KOPT-K1 (cell line): Measurements from ENCODE around the gene GRID1.

Experiments used
- H3K27ac ChIP-seq: fragments of 200-600 bp; sonication (generic); 2 replicates; pipeline ENCODE4 v1.5.1; 2016; ENCODE audit warnings: antibody characterized with exemption, mild to moderate bottlenecking, low read depth, low read length; ENCODE audit not compliant: poor library complexity, severe bottlenecking
- H3K36me3 ChIP-seq: fragments of 200-600 bp; sonication (generic); 2 replicates; pipeline ENCODE4 v1.5.1; 2017; ENCODE audit warnings: antibody characterized with exemption, mild to moderate bottlenecking, low read length, moderate library complexity; ENCODE audit not compliant: insufficient read depth
- H3K9me3 ChIP-seq: fragments of 200-600 bp; sonication (generic); 2 replicates; pipeline ENCODE4 v1.5.1; 2017; ENCODE audit warnings: antibody characterized with exemption, low read length, mild to moderate bottlenecking; ENCODE audit not compliant: insufficient read depth, poor library complexity, severe bottlenecking

Gene GRID1

GRCh38 chr10:86141896-86142295 lies 224.7 kb downstream of the GRID1 start:
- H3K27ac ChIP-seq, result no peak overlapping the region
- no peaks in the 10 kb centered on the region for H3K9me3 ChIP-seq
- no peaks in the 10 kb centered on the region for H3K36me3 ChIP-seq

- Histone ChIP-seq H3K36me3 (no peaks in the 10 kb centered on the region), H3K9me3 (no peaks in the 10 kb centered on the region), H3K27ac (no peak overlapping the region)
Measured at GRCh38 chr10:86139066-86139657, 227.4 kb downstream of the GRID1 start.

GRCh38 chr10:86138551-86139065 lies 228.0 kb downstream of the GRID1 start:
- H3K9me3 ChIP-seq, result no peaks in the 10 kb centered on the region
- H3K27ac ChIP-seq, result no peak overlapping the region
- H3K36me3 ChIP-seq, result no peaks in the 10 kb centered on the region

- Histone ChIP-seq H3K27ac (no peak overlapping the region), H3K36me3 (no peaks in the 10 kb centered on the region)
Measured at GRCh38 chr10:86137561-86137960, 229.0 kb downstream of the GRID1 start.

GRCh38 chr10:86136934-86137333 lies 229.7 kb downstream of the GRID1 start:
- Histone ChIP-seq H3K36me3 (no peaks in the 10 kb centered on the region), H3K27ac (no peak overlapping the region), H3K9me3 (no peaks in the 10 kb centered on the region)

More at GRCh38 chr10:86137561-86137960, 229.0 kb downstream of the GRID1 start:
- H3K9me3 ChIP-seq, result no peaks in the 10 kb centered on the region

GRCh38 chr10:86135191-86135590 lies 231.4 kb downstream of the GRID1 start:
- Histone ChIP-seq H3K9me3 (no peaks in the 10 kb centered on the region), H3K27ac (no peak overlapping the region), H3K36me3 (no peaks in the 10 kb centered on the region)

- H3K9me3 ChIP-seq, result no peaks in the 10 kb centered on the region
- no peak overlapping the region for H3K27ac ChIP-seq
- H3K36me3 ChIP-seq, result no peaks in the 10 kb centered on the region
Measured at GRCh38 chr10:86130737-86131475, 235.7 kb downstream of the GRID1 start.

GRCh38 chr10:86130041-86130440 lies 236.6 kb downstream of the GRID1 start:
- no peaks in the 10 kb centered on the region for H3K36me3 ChIP-seq
- H3K27ac ChIP-seq, result no peak overlapping the region
- no peaks in the 10 kb centered on the region for H3K9me3 ChIP-seq

GRCh38 chr10:86128360-86128759 lies 238.2 kb downstream of the GRID1 start:
- no peak overlapping the region for H3K27ac ChIP-seq
- no peaks in the 10 kb centered on the region for H3K36me3 ChIP-seq
- H3K9me3 ChIP-seq, result no peaks in the 10 kb centered on the region

GRCh38 chr10:86127274-86127819 lies 239.2 kb downstream of the GRID1 start:
- no peaks in the 10 kb centered on the region for H3K36me3 ChIP-seq
- no peaks in the 10 kb centered on the region for H3K9me3 ChIP-seq
- H3K27ac ChIP-seq, result no peak overlapping the region

- Histone ChIP-seq H3K27ac (no peak overlapping the region), H3K9me3 (no peaks in the 10 kb centered on the region), H3K36me3 (no peaks in the 10 kb centered on the region)
Measured at GRCh38 chr10:86124734-86125133, 241.9 kb downstream of the GRID1 start.

GRCh38 chr10:86123715-86124114 lies 242.9 kb downstream of the GRID1 start:
- Histone ChIP-seq H3K27ac (no peak overlapping the region), H3K36me3 (no peaks in the 10 kb centered on the region), H3K9me3 (no peaks in the 10 kb centered on the region)

GRCh38 chr10:86123304-86123703 lies 243.3 kb downstream of the GRID1 start:
- Histone ChIP-seq H3K9me3 (no peaks in the 10 kb centered on the region), H3K36me3 (no peaks in the 10 kb centered on the region), H3K27ac (no peak overlapping the region)

- H3K27ac ChIP-seq, result no peak overlapping the region
- no peaks in the 10 kb centered on the region for H3K36me3 ChIP-seq
Measured at GRCh38 chr10:86122646-86123045, 243.9 kb downstream of the GRID1 start.

GRCh38 chr10:86121200-86121599 lies 245.4 kb downstream of the GRID1 start:
- no peaks in the 10 kb centered on the region for H3K36me3 ChIP-seq

More at GRCh38 chr10:86122646-86123045, 243.9 kb downstream of the GRID1 start:
- H3K9me3 ChIP-seq, result no peaks in the 10 kb centered on the region

More at GRCh38 chr10:86121200-86121599, 245.4 kb downstream of the GRID1 start:
- Histone ChIP-seq H3K27ac (no peak overlapping the region), H3K9me3 (no peaks in the 10 kb centered on the region)
